Measurements from ENCODE around the gene PPCS.
A peak's percentile ranks its signal among the peaks of the same experiment; 100 is the strongest.

Gene PPCS

DNA sequence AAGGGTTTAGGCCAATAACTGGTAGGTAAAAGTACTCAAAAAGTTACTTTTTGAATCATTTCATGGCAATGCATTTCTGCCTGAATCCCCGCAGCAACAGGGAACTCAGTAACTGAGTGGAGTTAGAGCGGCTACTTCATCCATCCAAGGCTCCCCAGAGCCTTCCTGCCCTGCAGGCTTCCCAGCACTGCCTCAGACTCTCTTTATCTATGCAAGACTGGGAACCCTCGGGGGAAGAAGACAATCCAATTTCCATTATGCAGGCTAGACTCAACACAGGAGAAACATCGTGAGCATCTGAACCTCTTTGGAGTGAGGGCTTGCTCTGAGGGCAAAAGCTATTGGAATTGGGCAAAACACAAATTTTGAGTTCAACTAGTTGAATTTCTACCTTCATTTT lies 23.6 kb upstream of the PPCS start:
- no peak for DNase-seq (ENCODE audit: low spot score in 2 of 2)
- no peaks in the 10 kb centered on the region for H3K9me3 Mint-ChIP-seq
- H3K4me1 Mint-ChIP-seq: peaks cover 8% of the 10 kb centered on the region
- no peak overlapping the region for H3K4me3 Mint-ChIP-seq
- no peak for ATAC-seq
- no peak overlapping the region for H3K27ac Mint-ChIP-seq
- no peaks in the 10 kb centered on the region for H3K36me3 Mint-ChIP-seq

- Mint-ChIP-seq H3K9me3 (no peaks in the 10 kb centered on the region), H3K4me3 (no peak overlapping the region), H3K4me1 (peaks cover 8% of the 10 kb centered on the region), H3K36me3 (no peaks in the 10 kb centered on the region), H3K27ac (no peak overlapping the region)
- DNase-seq (ENCODE audit: low spot score in 2 of 2) (no peak), ATAC-seq (no peak)
Observed at GRCh38 chr1:42433369-42433768, 23.0 kb upstream of the PPCS start.

GRCh38 chr1:42434340-42434739 lies 22.0 kb upstream of the PPCS start:
- Mint-ChIP-seq H3K4me1 (peaks cover 8% of the 10 kb centered on the region), H3K27ac (no peak overlapping the region), H3K36me3 (no peaks in the 10 kb centered on the region), H3K9me3 (no peaks in the 10 kb centered on the region), H3K4me3 (no peak overlapping the region)
- DNase-seq (ENCODE audit: low spot score in 2 of 2): no peak
- no peak for ATAC-seq

DNA sequence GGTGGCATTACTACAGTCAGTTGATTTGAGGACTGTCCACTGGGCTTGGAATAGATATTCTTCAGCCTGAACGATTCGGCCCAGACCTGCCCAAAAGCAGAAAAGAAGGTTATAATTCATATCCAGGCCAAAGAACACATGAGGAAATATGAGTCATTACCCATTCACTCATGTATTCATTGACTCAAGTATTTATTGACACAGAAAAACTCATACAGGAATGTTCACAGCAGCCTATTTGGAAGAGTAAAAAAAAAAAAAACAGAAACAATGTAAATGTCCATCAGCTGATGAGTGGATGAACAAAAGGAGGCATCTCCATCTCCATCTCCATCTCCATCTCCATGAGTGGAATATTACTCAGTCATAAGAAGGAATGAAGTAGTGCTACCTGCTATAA lies 16.4 kb upstream of the PPCS start:
- H3K4me1 Mint-ChIP-seq: no peaks in the 10 kb centered on the region
- no peak overlapping the region for H3K4me3 Mint-ChIP-seq
- ATAC-seq (no peak), DNase-seq (ENCODE audit: low spot score in 2 of 2) (no peak)
- no peak overlapping the region for H3K27ac Mint-ChIP-seq
- H3K36me3 Mint-ChIP-seq: no peaks in the 10 kb centered on the region
- H3K9me3 Mint-ChIP-seq: no peaks in the 10 kb centered on the region

GRCh38 chr1:42442662-42443061 lies 13.7 kb upstream of the PPCS start:
- no peak for DNase-seq (ENCODE audit: low spot score in 2 of 2)
- no peak for ATAC-seq
- Mint-ChIP-seq H3K27ac (no peak overlapping the region), H3K9me3 (no peaks in the 10 kb centered on the region), H3K36me3 (no peaks in the 10 kb centered on the region), H3K4me1 (no peaks in the 10 kb centered on the region), H3K4me3 (no peak overlapping the region)

DNA sequence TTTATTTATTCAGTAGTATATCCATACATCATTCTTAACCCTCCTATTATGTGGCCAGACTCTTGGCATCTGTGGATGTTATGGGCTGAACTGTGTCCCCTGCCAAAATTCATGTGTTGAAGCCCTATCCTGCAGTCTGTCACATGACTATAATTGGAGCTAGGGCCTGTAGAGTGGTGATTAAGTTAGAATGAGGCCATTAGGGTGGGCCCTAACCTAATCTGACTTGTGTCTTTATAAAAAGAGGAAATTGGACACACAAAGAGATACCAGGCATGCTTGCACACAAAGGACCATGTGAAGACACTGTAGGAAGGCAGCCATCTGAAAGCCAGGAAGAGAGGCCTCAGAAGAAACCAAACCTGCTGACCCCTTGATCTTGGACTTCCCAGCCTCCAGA lies 7.1 kb upstream of the PPCS start:
- DNase-seq (ENCODE audit: low spot score in 2 of 2): no peak
- Mint-ChIP-seq H3K4me1 (peaks cover 5% of the 10 kb centered on the region), H3K9me3 (no peaks in the 10 kb centered on the region), H3K27ac (no peak overlapping the region), H3K4me3 (no peak overlapping the region), H3K36me3 (no peaks in the 10 kb centered on the region)
- ATAC-seq: no peak

DNA sequence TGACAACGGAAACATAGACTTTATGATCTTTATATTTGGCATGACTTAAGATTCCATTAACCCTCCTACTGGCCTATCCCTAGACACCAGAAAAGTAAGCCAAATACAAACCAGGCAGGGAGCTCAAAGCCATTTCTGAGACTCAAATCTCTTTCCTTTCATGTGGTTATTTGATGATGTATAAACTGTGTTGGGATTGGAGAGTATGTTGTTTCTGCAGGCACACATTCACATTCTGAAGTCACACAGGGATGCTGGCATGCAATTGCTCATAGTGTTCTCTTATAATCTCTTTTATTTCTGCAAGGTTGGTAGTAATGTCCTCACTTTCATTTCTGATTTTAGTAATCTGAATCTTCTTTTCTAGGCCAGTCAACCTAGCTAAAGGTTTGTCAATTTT lies 6.3 kb upstream of the PPCS start:
- Mint-ChIP-seq H3K36me3 (peaks cover 4% of the 10 kb centered on the region), H3K9me3 (no peaks in the 10 kb centered on the region), H3K4me1 (peaks cover 6% of the 10 kb centered on the region), H3K27ac (no peak overlapping the region), H3K4me3 (no peak overlapping the region)
- ATAC-seq (peak; percentile 76), DNase-seq (ENCODE audit: low spot score in 2 of 2) (no peak)

DNA sequence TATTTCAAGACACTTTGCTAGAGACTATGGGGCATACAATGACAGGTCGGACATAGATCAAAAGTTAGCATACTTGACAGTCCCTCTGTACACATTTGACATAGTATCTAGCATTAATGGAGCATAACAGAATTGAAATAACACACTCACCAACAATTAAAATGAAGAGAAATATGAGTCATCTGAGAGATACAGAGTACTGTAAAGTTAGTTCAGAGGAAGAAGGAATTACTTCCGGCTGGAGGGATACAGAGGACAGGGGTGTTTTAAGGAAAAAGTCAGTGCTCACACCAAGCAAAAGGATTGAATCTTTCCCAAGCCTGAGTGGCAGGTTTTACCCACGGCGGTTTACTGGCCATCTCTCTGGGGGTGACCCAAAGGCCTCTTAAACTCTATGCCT lies 3.0 kb upstream of the PPCS start:
- no peaks in the 10 kb centered on the region for H3K9me3 Mint-ChIP-seq
- H3K27ac Mint-ChIP-seq: no peak overlapping the region
- ATAC-seq (no peak), DNase-seq (ENCODE audit: low spot score in 2 of 2) (no peak)
- H3K4me3 Mint-ChIP-seq: no peak overlapping the region
- peaks cover 36% of the 10 kb centered on the region for H3K36me3 Mint-ChIP-seq
- H3K4me1 Mint-ChIP-seq: peaks cover 32% of the 10 kb centered on the region

DNA sequence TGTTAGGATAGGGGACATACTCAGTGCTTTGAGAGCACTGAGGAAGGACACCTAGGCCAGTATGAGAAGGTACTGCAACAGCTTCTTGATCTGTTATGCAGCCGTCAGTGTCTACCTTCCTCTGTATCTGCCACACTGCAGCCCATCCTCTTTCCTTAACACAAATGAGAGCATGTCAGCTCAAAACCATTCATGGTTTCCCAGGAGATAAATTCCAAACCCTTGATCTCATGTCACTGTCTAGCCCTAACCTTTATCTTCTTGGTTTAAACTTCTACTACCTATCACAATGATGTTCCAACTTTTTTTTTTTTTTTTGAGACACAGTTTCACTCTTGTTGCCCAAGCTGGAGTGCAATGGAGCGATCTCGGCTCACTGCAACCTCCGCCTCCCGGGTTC lies 1.9 kb upstream of the PPCS start:
- ATAC-seq (no peak), DNase-seq (ENCODE audit: low spot score in 2 of 2) (no peak)
- no peak overlapping the region for H3K27ac Mint-ChIP-seq
- H3K4me1 Mint-ChIP-seq: peaks cover 34% of the 10 kb centered on the region
- no peaks in the 10 kb centered on the region for H3K9me3 Mint-ChIP-seq
- no peak overlapping the region for H3K4me3 Mint-ChIP-seq
- peaks cover 47% of the 10 kb centered on the region for H3K36me3 Mint-ChIP-seq

GRCh38 chr1:42456754-42457089 lies 379 bp downstream of the PPCS start:
- peaks cover 35% of the 10 kb centered on the region for H3K4me1 Mint-ChIP-seq
- peak; percentile 77 for ATAC-seq
- H3K9me3 Mint-ChIP-seq: no peaks in the 10 kb centered on the region
- peaks cover 70% of the 10 kb centered on the region for H3K36me3 Mint-ChIP-seq
- peak overlapping the region; percentile 96 for H3K27ac Mint-ChIP-seq
- H3K4me3 Mint-ChIP-seq: peak overlapping the region; percentile 82
- DNase-seq (ENCODE audit: low spot score in 2 of 2): peak in 1 of 2 donors; percentile 51

GRCh38 chr1:42461196-42461595 lies 4.9 kb downstream of the PPCS start:
- no peaks in the 10 kb centered on the region for H3K9me3 Mint-ChIP-seq
- H3K4me1 Mint-ChIP-seq: peaks cover 44% of the 10 kb centered on the region
- no peak overlapping the region for H3K27ac Mint-ChIP-seq
- DNase-seq (ENCODE audit: low spot score in 2 of 2): no peak
- peaks cover 69% of the 10 kb centered on the region for H3K36me3 Mint-ChIP-seq
- H3K4me3 Mint-ChIP-seq: no peak overlapping the region
- no peak for ATAC-seq

- no peaks in the 10 kb centered on the region for H3K9me3 Mint-ChIP-seq
- H3K4me1 Mint-ChIP-seq: peaks cover 32% of the 10 kb centered on the region
- ATAC-seq (peak; percentile 100), DNase-seq (ENCODE audit: low spot score in 2 of 2) (peak; percentile 73 to 95)
- peaks cover 50% of the 10 kb centered on the region for H3K36me3 Mint-ChIP-seq
- peak within 1 kb of the TSS; percentile 73 for H3K4me3 Mint-ChIP-seq
- peak within 1 kb of the TSS; percentile 84 for H3K27ac Mint-ChIP-seq
Observed at GRCh38 chr1:42462828-42463763, 6.8 kb downstream of the PPCS start, which contains the start of gene CCDC30. TSS of gene CCDC30 (plus strand) at chr1:42463286. CDS start at chr1:42480552, 17,266 bp downstream.

DNA sequence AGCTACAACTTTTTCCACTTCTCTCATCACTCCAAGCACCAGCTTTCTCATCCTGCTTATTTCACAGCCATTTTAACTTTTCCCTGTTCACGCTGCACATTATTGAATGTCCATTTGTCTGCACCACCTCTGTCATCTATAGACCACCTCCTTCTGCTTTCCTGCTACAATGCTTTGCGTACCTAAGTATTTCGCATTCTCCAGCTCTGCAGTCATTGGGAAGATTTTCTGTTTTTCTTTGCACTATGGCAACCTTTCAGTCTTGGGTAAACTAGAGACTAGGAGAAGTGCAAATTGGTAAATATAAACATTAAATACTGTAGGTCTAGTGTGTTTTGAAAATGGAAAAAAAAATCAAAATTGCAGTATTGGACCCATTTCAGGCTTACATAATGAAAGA lies 7.6 kb downstream of the PPCS start:
- DNase-seq (ENCODE audit: low spot score in 2 of 2) (no peak), ATAC-seq (no peak)
- no peaks in the 10 kb centered on the region for H3K9me3 Mint-ChIP-seq
- peaks cover 42% of the 10 kb centered on the region for H3K36me3 Mint-ChIP-seq
- H3K4me1 Mint-ChIP-seq: peaks cover 29% of the 10 kb centered on the region
- H3K27ac Mint-ChIP-seq: no peak overlapping the region
- peak overlapping the region; percentile 73 for H3K4me3 Mint-ChIP-seq

- Mint-ChIP-seq H3K4me1 (peaks cover 31% of the 10 kb centered on the region), H3K4me3 (no peak overlapping the region), H3K9me3 (no peaks in the 10 kb centered on the region), H3K27ac (no peak overlapping the region), H3K36me3 (peaks cover 21% of the 10 kb centered on the region)
- ATAC-seq (no peak), DNase-seq (ENCODE audit: low spot score in 2 of 2) (no peak)
Observed at GRCh38 chr1:42466030-42466429, 9.7 kb downstream of the PPCS start.

DNA sequence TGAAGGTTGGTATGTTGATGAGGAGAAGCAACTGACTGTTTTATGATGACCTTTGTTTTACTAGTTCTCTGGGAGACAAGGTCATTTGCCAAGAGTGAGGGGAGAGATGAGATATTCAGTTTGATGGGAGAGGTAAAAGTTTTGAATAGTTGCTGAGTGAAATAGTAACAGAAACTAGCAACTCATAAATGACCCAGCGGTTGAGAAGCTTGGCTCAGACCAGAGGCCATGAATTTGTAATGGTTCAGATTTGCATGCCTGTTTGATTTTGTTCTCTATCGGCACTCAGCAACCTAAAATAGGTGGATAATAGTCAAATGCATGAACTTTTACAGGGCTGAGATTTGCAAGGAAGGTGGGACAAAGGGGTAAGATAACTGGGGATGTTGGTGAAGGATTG lies 13.4 kb downstream of the PPCS start:
- H3K27ac Mint-ChIP-seq: no peak overlapping the region
- no peaks in the 10 kb centered on the region for H3K9me3 Mint-ChIP-seq
- H3K36me3 Mint-ChIP-seq: no peaks in the 10 kb centered on the region
- no peak for DNase-seq (ENCODE audit: low spot score in 2 of 2)
- no peak overlapping the region for H3K4me3 Mint-ChIP-seq
- H3K4me1 Mint-ChIP-seq: peaks cover 8% of the 10 kb centered on the region
- peak; percentile 40 for ATAC-seq

DNA sequence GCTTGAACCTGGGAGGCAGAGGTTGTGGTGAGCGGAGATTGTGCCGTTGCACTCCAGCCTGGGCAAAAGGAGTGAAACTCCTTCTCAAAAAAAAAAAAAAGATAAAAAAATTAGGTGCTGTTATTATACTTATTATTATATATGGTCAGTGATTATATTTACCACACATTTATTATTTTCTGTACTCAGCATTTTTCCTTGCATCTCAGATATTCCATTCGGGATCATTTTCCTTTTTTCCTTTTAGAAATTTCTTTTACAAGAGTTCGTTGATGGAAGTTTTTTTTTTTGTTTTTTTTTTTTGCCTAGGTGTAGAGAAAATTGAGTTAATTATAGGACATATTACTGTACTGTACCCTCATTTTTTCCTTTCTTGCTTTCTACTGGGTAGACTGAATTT lies 20.3 kb downstream of the PPCS start:
- Mint-ChIP-seq H3K4me3 (no peak overlapping the region), H3K4me1 (no peaks in the 10 kb centered on the region), H3K36me3 (peaks cover 7% of the 10 kb centered on the region), H3K27ac (no peak overlapping the region), H3K9me3 (no peaks in the 10 kb centered on the region)
- ATAC-seq (no peak), DNase-seq (ENCODE audit: low spot score in 2 of 2) (no peak)

Data from stimulated activated effector memory CD8-positive, alpha-beta T cell treated with anti-CD3 and anti-CD28 coated beads, Interleukin-12 subunit alpha, Interleukin-12 subunit beta, amount 100 ng/mL, for 72 hours (primary cell).